OCI-LY7 (cell line): ENCODE data around the gene SNCB. TPM values are rescaled to one million over a fixed set of nuclear protein-coding genes. Genes with fewer than 3 reads are reported as not detected.

Source experiments
- BruUV-seq: library from RNA; stranded (reverse); fragments of 400-500 nt; replicated peaks from 2 replicates; lab custom pipeline; 2021; lab: Mats Ljungman, UMichigan
- CTCF ChIA-PET: fragments of 300-600 bp; sonication (Branson Sonifier 250); formaldehyde crosslinking; loops from one replicate; lab custom pipeline; 2022; ENCODE audit warnings: antibody characterized with exemption; ENCODE audit not compliant: unreplicated experiment; lab: Charles Lee
- POLR2A ChIA-PET: fragments of 300-600 bp; sonication (Branson Sonifier 250); formaldehyde crosslinking; loops from one replicate; lab custom pipeline; 2022; ENCODE audit warnings: antibody characterized with exemption; lab: Charles Lee
- DNase-seq: peaks from one replicate; pipeline ENCODE4 v3.0.0-alpha.2; 2015; ENCODE audit warnings: low spot score
- H2AFZ ChIP-seq: fragments of 200-600 bp; sonication (generic), shearing (Covaris generic); 2 replicates; pipeline ENCODE4 v1.6.1; 2014; ENCODE audit warnings: mild to moderate bottlenecking, antibody characterized with exemption, low read length, moderate library complexity
- H3K27ac ChIP-seq: fragments of 200-600 bp; sonication (generic); 2 replicates; pipeline ENCODE4 v1.5.1; 2014; ENCODE audit warnings: mixed run types, low read depth, mild to moderate bottlenecking, moderate library complexity, low read length, inconsistent platforms; ENCODE audit not compliant: poor library complexity, severe bottlenecking
- H3K36me3 ChIP-seq: fragments of 200-600 bp; sonication (generic); 2 replicates; pipeline ENCODE4 v1.6.1; 2014; ENCODE audit warnings: mild to moderate bottlenecking, antibody characterized with exemption, low read length, moderate library complexity, mixed read lengths; ENCODE audit not compliant: insufficient read depth
- H3K4me1 ChIP-seq: fragments of 200-600 bp; sonication (generic); 2 replicates; pipeline ENCODE4 v1.5.1; 2014; ENCODE audit warnings: mild to moderate bottlenecking, low read length; ENCODE audit not compliant: insufficient read depth, poor library complexity, severe bottlenecking
- H3K4me2 ChIP-seq: fragments of 200-600 bp; sonication (generic); 2 replicates; pipeline ENCODE4 v1.6.1; 2014; ENCODE audit warnings: mild to moderate bottlenecking, low read length
- H3K4me3 ChIP-seq: fragments of 200-600 bp; sonication (generic); 2 replicates; pipeline ENCODE4 v1.5.1; 2014; ENCODE audit warnings: mild to moderate bottlenecking, low read depth, low read length; ENCODE audit not compliant: poor library complexity, severe bottlenecking
- H3K79me2 ChIP-seq: fragments of 200-600 bp; sonication (generic); 2 replicates; pipeline ENCODE4 v1.6.1; 2016; ENCODE audit warnings: low read depth, mild to moderate bottlenecking, low read length, moderate library complexity, mixed read lengths; ENCODE audit not compliant: insufficient read depth
- H3K9me2 ChIP-seq: fragments of 200-600 bp; sonication (generic); 2 replicates; pipeline ENCODE4 v1.6.1; 2016; ENCODE audit warnings: mild to moderate bottlenecking, low read length, mixed read lengths; ENCODE audit not compliant: insufficient read depth
- H3K9me3 ChIP-seq: fragments of 200-600 bp; sonication (generic); 2 replicates; pipeline ENCODE4 v1.6.1; 2014; ENCODE audit warnings: mild to moderate bottlenecking, mixed run types, low read length, mixed read lengths
- H4K20me1 ChIP-seq: fragments of 200-600 bp; sonication (generic); 2 replicates; pipeline ENCODE4 v1.6.1; 2014; ENCODE audit warnings: mild to moderate bottlenecking, antibody characterized with exemption, low read length, moderate library complexity, mixed read lengths; ENCODE audit not compliant: insufficient read depth
- EZH2phosphoT487 ChIP-seq: fragments of 200-600 bp; sonication (generic); IDR thresholded peaks from 2 replicates; pipeline ENCODE4 v1.6.1; 2018; ENCODE audit warnings: low read depth, borderline replicate concordance, mild to moderate bottlenecking, mixed run types, antibody characterized with exemption, low read length, moderate library complexity, mixed read lengths
- intact Hi-C: fragments of 100-400 bp; cut with micrococcal nuclease; formaldehyde crosslinking; loops from one replicate; pipeline ENCODE4 v1.10.0; 2022; ENCODE audit not compliant: unreplicated experiment
- total RNA-seq, 2 experiments: library from RNA; depleted of rRNA in 1 of 2; stranded (reverse); fragments of >200 nt in 1 of 2; shearing (Covaris generic) in 1 of 2; gene quantifications; 2 replicates each; pipeline ENCODE4 v1.2.3, GENCODE V29; 2014 to 2022
- TF ChIP-seq, protein P1 (sequence below): fragments of 200-600 bp; sonication (generic); conservative IDR thresholded peaks from 2 replicates; pipeline ENCODE4 v1.5.1; 2014; ENCODE audit warnings: mild to moderate bottlenecking, antibody characterized with exemption, low read length, moderate library complexity, mixed read lengths

The SNCB gene
- total RNA-seq, 2 experiments from 2014 or later: 0.50 to 3.5 TPM

DNA sequence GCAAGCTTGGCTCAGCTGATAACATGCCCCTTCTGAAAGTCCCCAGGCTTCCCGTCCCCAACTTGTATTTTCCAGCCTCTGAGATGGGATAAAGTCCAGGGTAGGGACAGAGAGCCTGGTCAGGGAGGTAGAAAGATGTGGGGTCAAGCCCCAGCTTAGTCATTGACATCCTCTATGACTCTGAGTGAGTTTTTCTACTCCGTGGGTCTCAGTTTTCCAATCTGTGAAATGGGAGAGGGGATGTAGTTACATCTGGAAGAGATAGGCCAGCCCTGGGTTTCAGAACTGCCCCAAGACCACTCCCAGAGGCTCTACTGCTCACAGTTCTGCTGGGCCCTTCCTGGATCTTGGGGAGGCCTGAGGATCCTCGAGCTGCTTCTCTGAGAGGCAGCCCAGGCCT lies 23.5 kb downstream of the SNCB start:
- no peaks in the 10 kb centered on the region for H3K9me2 ChIP-seq
- POLR2A ChIA-PET: no interaction called here
- peaks cover 14% of the 10 kb centered on the region for H3K4me1 ChIP-seq
- H4K20me1 ChIP-seq: no peaks in the 10 kb centered on the region
- no TSS peak for BruUV-seq
- no peak for DNase-seq
- no peaks in the 10 kb centered on the region for H3K36me3 ChIP-seq
- no peak overlapping the region for H3K4me2 ChIP-seq
- H3K9me3 ChIP-seq: no peaks in the 10 kb centered on the region
- H3K27ac ChIP-seq: no peak overlapping the region
- H2AFZ ChIP-seq: no peak overlapping the region
- TF ChIP-seq EZH2phosphoT487: no peak
- TF ChIP-seq, protein P1, sequence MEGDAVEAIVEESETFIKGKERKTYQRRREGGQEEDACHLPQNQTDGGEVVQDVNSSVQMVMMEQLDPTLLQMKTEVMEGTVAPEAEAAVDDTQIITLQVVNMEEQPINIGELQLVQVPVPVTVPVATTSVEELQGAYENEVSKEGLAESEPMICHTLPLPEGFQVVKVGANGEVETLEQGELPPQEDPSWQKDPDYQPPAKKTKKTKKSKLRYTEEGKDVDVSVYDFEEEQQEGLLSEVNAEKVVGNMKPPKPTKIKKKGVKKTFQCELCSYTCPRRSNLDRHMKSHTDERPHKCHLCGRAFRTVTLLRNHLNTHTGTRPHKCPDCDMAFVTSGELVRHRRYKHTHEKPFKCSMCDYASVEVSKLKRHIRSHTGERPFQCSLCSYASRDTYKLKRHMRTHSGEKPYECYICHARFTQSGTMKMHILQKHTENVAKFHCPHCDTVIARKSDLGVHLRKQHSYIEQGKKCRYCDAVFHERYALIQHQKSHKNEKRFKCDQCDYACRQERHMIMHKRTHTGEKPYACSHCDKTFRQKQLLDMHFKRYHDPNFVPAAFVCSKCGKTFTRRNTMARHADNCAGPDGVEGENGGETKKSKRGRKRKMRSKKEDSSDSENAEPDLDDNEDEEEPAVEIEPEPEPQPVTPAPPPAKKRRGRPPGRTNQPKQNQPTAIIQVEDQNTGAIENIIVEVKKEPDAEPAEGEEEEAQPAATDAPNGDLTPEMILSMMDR: no peak
- intact Hi-C loops: no loop called here
- H3K4me3 ChIP-seq: no peak overlapping the region
- CTCF ChIA-PET: interaction anchor here (0.6 kb wide), 1 partner anchor 41 kb away, joined by 9 read pairs; the partner anchor contains the start of gene TSPAN17
- no peaks in the 10 kb centered on the region for H3K79me2 ChIP-seq

GRCh38 chr5:176606032-176606431 lies 24.3 kb downstream of the SNCB start:
- Histone ChIP-seq H3K9me2 (no peaks in the 10 kb centered on the region), H3K4me2 (no peak overlapping the region), H2AFZ (no peak overlapping the region), H3K36me3 (no peaks in the 10 kb centered on the region), H3K9me3 (no peaks in the 10 kb centered on the region), H3K4me1 (peaks cover 14% of the 10 kb centered on the region), H3K79me2 (no peaks in the 10 kb centered on the region), H3K27ac (no peak overlapping the region), H3K4me3 (no peak overlapping the region), H4K20me1 (no peaks in the 10 kb centered on the region)
- TF ChIP-seq EZH2phosphoT487: no peak
- TF ChIP-seq, protein P1: no peak
- intact Hi-C loops: no loop called here
- CTCF ChIA-PET: interaction anchor here (0.6 kb wide), 1 partner anchor 41 kb away, joined by 9 read pairs; the partner anchor contains the start of gene TSPAN17
- no peak for DNase-seq
- POLR2A ChIA-PET: no interaction called here
- BruUV-seq: no TSS peak

DNA sequence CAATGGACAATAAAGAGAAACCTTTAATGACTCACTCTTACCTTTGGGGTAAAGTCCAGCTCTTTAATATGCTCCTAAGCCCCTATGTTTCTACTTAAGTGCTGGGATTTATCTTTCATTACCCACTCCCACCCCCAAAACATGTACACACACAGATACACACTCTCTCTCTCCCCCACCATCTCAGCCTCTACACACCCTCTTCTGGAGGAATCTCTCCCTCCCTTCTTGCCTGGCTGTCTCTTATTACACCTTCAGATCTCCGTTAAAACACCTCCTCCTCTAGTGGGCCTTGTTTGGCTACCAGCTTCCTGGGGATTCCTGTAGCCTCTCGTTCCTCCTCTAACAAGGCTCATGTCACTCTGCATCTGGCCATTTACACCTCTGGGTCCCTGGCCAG lies 27.2 kb downstream of the SNCB start:
- no TSS peak for BruUV-seq
- POLR2A ChIA-PET: interaction anchor here (0.9 kb wide), 1 partner anchor 24 kb away, joined by 4 read pairs; no protein-coding TSS in a partner anchor
- H3K27ac ChIP-seq: no peak overlapping the region
- H3K4me2 ChIP-seq: no peak overlapping the region
- no peak for DNase-seq
- CTCF ChIA-PET: no interaction called here
- no peaks in the 10 kb centered on the region for H4K20me1 ChIP-seq
- no peak overlapping the region for H3K4me3 ChIP-seq
- TF ChIP-seq, protein P1: no peak
- no peak for TF ChIP-seq EZH2phosphoT487
- H3K9me3 ChIP-seq: no peaks in the 10 kb centered on the region
- intact Hi-C loops: no loop called here
- no peaks in the 10 kb centered on the region for H3K79me2 ChIP-seq
- no peaks in the 10 kb centered on the region for H3K4me1 ChIP-seq
- H3K9me2 ChIP-seq: no peaks in the 10 kb centered on the region
- H3K36me3 ChIP-seq: no peaks in the 10 kb centered on the region
- no peak overlapping the region for H2AFZ ChIP-seq
